GM12872 (cell line): Measurements from ENCODE around the gene ADAT3.

ENCODE experiments used
- CTCF ChIP-seq: IDR thresholded peaks from 3 replicates; pipeline ENCODE4 v1.5.1; 2011; ENCODE audit warnings: low read depth, mild to moderate bottlenecking, low read length, moderate library complexity; ENCODE audit not compliant: insufficient read depth

The ADAT3 gene

GRCh38 chr19:1938071-1938470, 32.9 kb downstream of the ADAT3 start:
- no peak for TF ChIP-seq CTCF

DNA sequence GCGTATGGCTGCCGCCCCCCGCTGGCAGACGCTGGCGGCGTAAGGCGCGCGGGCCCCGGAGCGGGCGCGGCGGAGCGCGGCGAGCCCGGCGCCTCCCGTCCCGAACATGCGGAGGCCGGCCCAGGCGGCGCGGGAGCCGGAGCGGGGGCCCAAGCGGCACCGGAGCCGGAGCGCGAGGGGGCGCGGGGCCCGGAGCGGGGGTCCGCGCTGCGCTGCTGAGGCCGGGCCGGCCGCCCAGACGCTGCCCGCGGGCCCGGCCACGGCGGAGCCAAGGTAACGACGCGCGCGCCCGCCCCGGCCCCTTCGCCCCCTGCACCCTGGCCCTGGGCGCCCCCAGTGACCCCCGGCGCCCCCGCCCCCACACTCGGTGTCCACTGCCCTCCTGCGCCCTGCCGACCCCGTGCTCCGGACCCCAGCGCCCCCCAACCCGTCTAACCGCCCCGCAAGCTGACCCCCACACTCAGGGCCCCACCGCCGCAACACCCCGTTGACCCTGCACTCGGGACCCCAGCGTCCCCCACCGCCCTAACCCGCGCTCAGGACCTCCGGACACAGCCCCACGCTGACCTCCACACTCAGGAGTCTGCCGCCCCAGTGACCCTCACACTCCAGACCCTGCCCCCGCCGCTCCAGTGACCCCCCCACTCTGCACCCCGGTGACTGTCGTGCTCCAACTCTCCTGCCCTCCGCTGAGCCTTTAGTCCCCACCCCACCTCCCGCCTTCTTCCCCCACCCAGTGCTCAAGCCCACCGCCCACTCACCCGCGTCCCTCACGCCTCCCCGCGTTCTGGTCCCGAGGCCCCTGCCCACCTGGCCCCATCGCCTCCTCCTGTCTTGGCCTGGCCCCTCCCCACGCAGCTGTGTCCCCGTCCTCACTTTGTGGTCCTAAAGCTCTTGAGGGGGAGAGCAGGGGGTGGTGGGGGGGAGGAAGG, 36.2 kb downstream of the ADAT3 start, which contains the start of gene CSNK1G2:
TSS of gene CSNK1G2 (plus strand) at position 27 of the 932 bp plus-strand sequence. CDS start 28,601 bp downstream, outside the sequence.
- peak; percentile 25; the same call in 1 of the 3 replicates for TF ChIP-seq CTCF

- TF ChIP-seq CTCF: no peak
Observed at GRCh38 chr19:1942078-1942933, 37.1 kb downstream of the ADAT3 start.

DNA sequence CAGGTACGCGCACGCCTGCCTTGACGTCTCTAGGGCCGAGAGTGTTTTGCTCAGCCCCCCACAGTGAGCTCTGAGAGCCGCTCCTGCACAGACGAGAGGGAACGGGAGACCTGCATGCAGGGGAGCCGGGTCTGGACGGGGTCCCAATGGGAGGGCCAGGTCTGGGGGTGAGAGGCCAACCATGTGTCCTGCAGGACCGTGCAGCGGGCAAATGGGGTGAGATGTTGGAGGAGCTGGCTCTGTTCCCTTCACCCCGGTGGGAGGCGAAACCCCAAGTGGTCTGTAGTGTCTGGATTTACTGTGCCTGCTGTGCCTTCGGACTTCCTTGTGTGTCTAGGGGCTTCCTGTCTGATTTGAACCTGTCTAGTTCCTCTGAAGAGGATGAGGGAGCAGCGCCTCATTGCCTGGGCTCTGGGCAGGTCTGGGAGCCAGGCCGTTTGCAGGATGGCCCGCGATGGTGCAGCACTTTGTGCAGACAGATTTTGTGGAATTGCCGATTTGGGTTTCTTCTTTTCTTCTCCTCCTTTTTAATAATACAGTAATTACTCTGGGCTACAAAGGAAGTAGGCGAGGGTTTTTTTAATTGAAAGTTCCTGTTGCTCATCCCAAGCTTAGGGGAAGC, 37.8 kb downstream of the ADAT3 start:
- TF ChIP-seq CTCF: no peak

DNA sequence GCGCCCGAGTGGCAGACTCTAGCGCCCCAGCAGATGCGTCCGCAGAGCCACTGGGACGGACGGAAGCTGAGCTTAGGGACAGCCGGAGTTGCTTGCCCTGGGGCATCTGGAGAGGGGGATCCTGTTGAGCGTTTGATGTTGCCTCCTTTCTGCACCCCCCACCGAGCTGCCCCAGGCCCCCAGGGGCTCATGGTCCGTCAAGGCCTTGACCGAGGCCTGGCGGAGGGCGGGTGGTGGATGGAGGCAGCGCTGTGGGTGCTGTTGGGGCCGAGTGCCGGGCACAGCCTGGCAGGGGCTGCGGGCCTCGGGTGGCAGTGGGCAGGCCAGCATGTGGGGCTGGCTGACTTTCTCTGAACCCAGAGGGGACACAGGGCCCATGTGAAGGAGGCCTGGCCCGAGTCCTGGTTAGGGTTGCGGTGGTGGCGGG, 38.5 kb downstream of the ADAT3 start:
- TF ChIP-seq CTCF: no peak

- TF ChIP-seq CTCF: no peak
Observed at GRCh38 chr19:1944088-1944915, 39.1 kb downstream of the ADAT3 start.
